Stimulated activated CD8-positive, alpha-beta memory T cell treated with anti-CD3 and anti-CD28 coated beads, Interleukin-2, amount 100 ng/mL, for 1 hour (primary cell): Measurements from ENCODE around the gene GRAMD4.

Source experiments
- DNase-seq, 2 donors: peaks; one replicate each; pipeline ENCODE4 v3.0.0-alpha.2; 2020; ENCODE audit warnings: low read depth in 2 of 2

Gene GRAMD4

GRCh38 chr22:46619830-46620501 is at the start of gene GRAMD4:
GRAMD4 (plus strand) TSS chr22:46620386; CDS start chr22:46626800, 6,414 bp downstream.
- DNase-seq, result no peak

GRCh38 chr22:46571642-46572250 is 48.4 kb upstream of the GRAMD4 start:
- no peak for DNase-seq

GRCh38 chr22:46572911-46573780 is 47.0 kb upstream of the GRAMD4 start:
- DNase-seq, result no peak

- no peak for DNase-seq
Observed at GRCh38 chr22:46573781-46574437, 46.3 kb upstream of the GRAMD4 start.

GRCh38 chr22:46574438-46574992 is 45.7 kb upstream of the GRAMD4 start:
- DNase-seq, result no peak

GRCh38 chr22:46574993-46575910 is 44.9 kb upstream of the GRAMD4 start:
- no peak for DNase-seq

GRCh38 chr22:46575911-46576555 is 44.2 kb upstream of the GRAMD4 start:
- DNase-seq, result no peak

- DNase-seq, result peak in 1 of 2 donors; percentile 47
Observed at GRCh38 chr22:46576556-46577367, 43.4 kb upstream of the GRAMD4 start.

GRCh38 chr22:46577368-46578249 is 42.6 kb upstream of the GRAMD4 start:
- no peak for DNase-seq

GRCh38 chr22:46578251-46578823 is 41.8 kb upstream of the GRAMD4 start:
- DNase-seq, result no peak

- DNase-seq, result no peak
Observed at GRCh38 chr22:46578824-46579561, 41.2 kb upstream of the GRAMD4 start.

GRCh38 chr22:46579751-46580449 is 40.3 kb upstream of the GRAMD4 start:
- no peak for DNase-seq

- no peak for DNase-seq
Observed at GRCh38 chr22:46580940-46581537, 39.1 kb upstream of the GRAMD4 start.

- DNase-seq, result no peak
Observed at GRCh38 chr22:46581538-46582244, 38.5 kb upstream of the GRAMD4 start.

- no peak for DNase-seq
Observed at GRCh38 chr22:46582281-46582933, 37.8 kb upstream of the GRAMD4 start.
